Progenitor cell of endocrine pancreas (in vitro differentiated cells): ENCODE measurements around the gene BTBD10. TPM values are rescaled to one million over a fixed set of nuclear protein-coding genes. Genes with fewer than 3 reads are reported as not detected.

Source experiments
- DNase-seq: peaks from one replicate; pipeline ENCODE4 v3.0.0; 2021; ENCODE audit warnings: low spot score; ENCODE audit not compliant: unreplicated experiment
- H3K27ac Mint-ChIP-seq: 2 replicates; pipeline ENCODE4 v1.8.0; 2021; ENCODE audit warnings: mild to moderate bottlenecking, moderate library complexity, mixed read lengths
- H3K27me3 Mint-ChIP-seq: 2 replicates; pipeline ENCODE4 v1.8.0; 2021; ENCODE audit warnings: mixed read lengths
- H3K36me3 Mint-ChIP-seq: 2 replicates; pipeline ENCODE4 v1.8.0; 2022; ENCODE audit warnings: mixed read lengths; ENCODE audit not compliant: insufficient read depth
- H3K4me1 Mint-ChIP-seq: 2 replicates; pipeline ENCODE4 v1.8.0; 2021; ENCODE audit warnings: low read depth, mixed read lengths
- H3K4me3 Mint-ChIP-seq: 2 replicates; pipeline ENCODE4 v1.8.0; 2021; ENCODE audit warnings: low read depth, mild to moderate bottlenecking, moderate library complexity, mixed read lengths
- H3K9me3 Mint-ChIP-seq: 2 replicates; pipeline ENCODE4 v1.8.0; 2021; ENCODE audit warnings: low read depth, mixed read lengths
- CTCF ChIP-seq: fragments of 200-600 bp; sonication (generic); IDR thresholded peaks from one replicate; pipeline ENCODE4 v1.5.0; 2021; ENCODE audit warnings: antibody characterized with exemption, mild to moderate bottlenecking; ENCODE audit not compliant: unreplicated experiment
- total RNA-seq: library from RNA; stranded (reverse); gene quantifications from 2 replicates; pipeline ENCODE4 v1.2.1, GENCODE V29; 2021

Gene BTBD10
- total RNA-seq, 1 donor from 2014 or later: 31.1 TPM

GRCh38 chr11:13473013-13473722 lies 10.1 kb upstream of the BTBD10 start:
- Mint-ChIP-seq H3K4me1 (no peaks in the 10 kb centered on the region), H3K4me3 (no peak overlapping the region), H3K27me3 (peaks cover 3% of the 10 kb centered on the region), H3K9me3 (peaks cover 10% of the 10 kb centered on the region), H3K27ac (no peak overlapping the region), H3K36me3 (peaks cover 2% of the 10 kb centered on the region)
- no peak for TF ChIP-seq CTCF
- no peak for DNase-seq

GRCh38 chr11:13468750-13469149 lies 5.7 kb upstream of the BTBD10 start:
- Mint-ChIP-seq H3K4me3 (no peak overlapping the region), H3K36me3 (peaks cover 2% of the 10 kb centered on the region), H3K27me3 (peaks cover 3% of the 10 kb centered on the region), H3K4me1 (peaks cover 4% of the 10 kb centered on the region), H3K27ac (no peak overlapping the region), H3K9me3 (peaks cover 10% of the 10 kb centered on the region)
- no peak for TF ChIP-seq CTCF
- DNase-seq: no peak

- no peak for DNase-seq
- H3K27ac Mint-ChIP-seq: peak overlapping the region; percentile 81
- peaks cover 10% of the 10 kb centered on the region for H3K9me3 Mint-ChIP-seq
- peaks cover 3% of the 10 kb centered on the region for H3K27me3 Mint-ChIP-seq
- peak; percentile 66 for TF ChIP-seq CTCF
- peaks cover 2% of the 10 kb centered on the region for H3K36me3 Mint-ChIP-seq
- H3K4me3 Mint-ChIP-seq: no peak overlapping the region
- H3K4me1 Mint-ChIP-seq: peaks cover 16% of the 10 kb centered on the region
Measured at GRCh38 chr11:13465909-13466371, 2.9 kb upstream of the BTBD10 start.

GRCh38 chr11:13463779-13464290 lies 813 bp upstream of the BTBD10 start:
- peak overlapping the region; percentile 99 for H3K4me3 Mint-ChIP-seq
- peaks cover 6% of the 10 kb centered on the region for H3K36me3 Mint-ChIP-seq
- no peaks in the 10 kb centered on the region for H3K27me3 Mint-ChIP-seq
- H3K27ac Mint-ChIP-seq: peak overlapping the region; percentile 99
- TF ChIP-seq CTCF: no peak
- H3K9me3 Mint-ChIP-seq: peaks cover 3% of the 10 kb centered on the region
- DNase-seq: no peak
- peaks cover 16% of the 10 kb centered on the region for H3K4me1 Mint-ChIP-seq

- Mint-ChIP-seq H3K4me3 (peak overlapping the region; percentile 99), H3K27me3 (no peaks in the 10 kb centered on the region), H3K27ac (peak overlapping the region; percentile 99), H3K36me3 (peaks cover 8% of the 10 kb centered on the region), H3K9me3 (peaks cover 3% of the 10 kb centered on the region), H3K4me1 (peaks cover 16% of the 10 kb centered on the region)
- peak; percentile 23 for DNase-seq
- TF ChIP-seq CTCF: no peak
Measured at GRCh38 chr11:13462311-13462900, 616 bp downstream of the BTBD10 start.
